Subcutaneous abdominal adipose tissue (tissue), 5 donors: ENCODE measurements around the gene FOLH1.
"Not testable (repeated sequence)": the region's sequence is repeated elsewhere in the genome, so short reads cannot be mapped to it uniquely, and the experiment has no call there.

ENCODE experiments used
- H3K27ac ChIP-seq: one replicate; pipeline ENCODE4 v1.7.0; 2013; ENCODE audit warnings: low read depth, mild to moderate bottlenecking, inconsistent platforms, low read length, moderate library complexity
- H3K27me3 ChIP-seq, 5 donors: one replicate each; pipeline ENCODE4 v1.7.0; 2013; ENCODE audit warnings: low read length in 5 of 5, inconsistent platforms in 1 of 5; ENCODE audit not compliant: control insufficient read depth in 5 of 5, insufficient read depth in 4 of 5
- H3K36me3 ChIP-seq, 5 donors: one replicate each; pipeline ENCODE4 v1.7.0; 2013; ENCODE audit warnings: low read length in 5 of 5; ENCODE audit not compliant: control insufficient read depth in 5 of 5, insufficient read depth in 5 of 5
- H3K4me1 ChIP-seq, 5 donors: one replicate each; pipeline ENCODE4 v1.7.0; 2013; ENCODE audit warnings: low read length in 5 of 5, mild to moderate bottlenecking in 3 of 5, moderate library complexity in 1 of 5; ENCODE audit not compliant: control insufficient read depth in 5 of 5, insufficient read depth in 5 of 5
- H3K4me3 ChIP-seq, 5 donors: one replicate each; pipeline ENCODE4 v1.7.0; 2013; ENCODE audit warnings: low read length in 5 of 5, low read depth in 1 of 5
- H3K9ac ChIP-seq, 5 donors: one replicate each; pipeline ENCODE4 v1.7.0; 2013; ENCODE audit warnings: low read length in 5 of 5, mild to moderate bottlenecking in 4 of 5, moderate library complexity in 3 of 5
- H3K9me3 ChIP-seq, 5 donors: one replicate each; pipeline ENCODE4 v1.7.0; 2013; ENCODE audit warnings: low read length in 5 of 5; ENCODE audit not compliant: control insufficient read depth in 5 of 5
- donor health status: healthy.
- donor health status: healthy.
- donor health status: healthy.
- donor health status: healthy.
- donor health status: healthy.

FOLH1 gene

GRCh38 chr11:49208006-49208721, at the start of gene FOLH1:
Gene FOLH1, minus strand, starts transcription at chr11:49208602. Its CDS starts 193 bp downstream, at chr11:49208409.
- Histone ChIP-seq H3K36me3 (no peaks in the 10 kb centered on the region), H3K4me3 (peak within 1 kb of the TSS; percentile 63 to 79 (median 67)), H3K27me3 (no peaks in the 10 kb centered on the region), H3K27ac (no peak within 1 kb of the TSS), H3K4me1 (peaks cover 0 to 11% (median 9%) of the 10 kb centered on the region in 5 donors), H3K9ac (peak within 1 kb of the TSS in 4 of 5 donors; percentile 40 to 59 (median 48)), H3K9me3 (no peaks in the 10 kb centered on the region)

- H3K27ac ChIP-seq, H3K27me3 ChIP-seq, H3K4me1 ChIP-seq, H3K9me3 ChIP-seq, H3K9ac ChIP-seq, H3K36me3 ChIP-seq, H3K4me3 ChIP-seq: not testable (repeated sequence)
Observed at GRCh38 chr11:49255148-49255547, 46.7 kb upstream of the FOLH1 start.

GRCh38 chr11:49251212-49251611, 42.8 kb upstream of the FOLH1 start:
- H3K4me1 ChIP-seq, H3K36me3 ChIP-seq, H3K27ac ChIP-seq, H3K27me3 ChIP-seq, H3K4me3 ChIP-seq, H3K9ac ChIP-seq, H3K9me3 ChIP-seq: not testable (repeated sequence)

- not testable (repeated sequence) for H3K27me3 ChIP-seq, H3K4me3 ChIP-seq, H3K27ac ChIP-seq, H3K9me3 ChIP-seq, H3K36me3 ChIP-seq, H3K4me1 ChIP-seq, H3K9ac ChIP-seq
Observed at GRCh38 chr11:49250398-49251115, 42.2 kb upstream of the FOLH1 start.

GRCh38 chr11:49249363-49249762, 41.0 kb upstream of the FOLH1 start:
- not testable (repeated sequence) for H3K9me3 ChIP-seq, H3K4me1 ChIP-seq, H3K27ac ChIP-seq, H3K4me3 ChIP-seq, H3K36me3 ChIP-seq, H3K27me3 ChIP-seq, H3K9ac ChIP-seq

- H3K9ac ChIP-seq, H3K4me3 ChIP-seq, H3K9me3 ChIP-seq, H3K27ac ChIP-seq, H3K4me1 ChIP-seq, H3K36me3 ChIP-seq, H3K27me3 ChIP-seq: not testable (repeated sequence)
Observed at GRCh38 chr11:49233685-49234084, 25.3 kb upstream of the FOLH1 start.

GRCh38 chr11:49233019-49233418, 24.6 kb upstream of the FOLH1 start:
- not testable (repeated sequence) for H3K9me3 ChIP-seq, H3K4me3 ChIP-seq, H3K4me1 ChIP-seq, H3K9ac ChIP-seq, H3K36me3 ChIP-seq, H3K27ac ChIP-seq, H3K27me3 ChIP-seq

- H3K27ac ChIP-seq, H3K9ac ChIP-seq, H3K9me3 ChIP-seq, H3K4me3 ChIP-seq, H3K36me3 ChIP-seq, H3K4me1 ChIP-seq, H3K27me3 ChIP-seq: not testable (repeated sequence)
Observed at GRCh38 chr11:49231725-49232124, 23.3 kb upstream of the FOLH1 start.

GRCh38 chr11:49230534-49230933, 22.1 kb upstream of the FOLH1 start:
- H3K4me3 ChIP-seq, H3K27ac ChIP-seq, H3K9me3 ChIP-seq: not testable (repeated sequence)

GRCh38 chr11:49230001-49230400, 21.6 kb upstream of the FOLH1 start:
- H3K9ac ChIP-seq, H3K4me1 ChIP-seq: not testable (repeated sequence)

More at GRCh38 chr11:49230534-49230933, 22.1 kb upstream of the FOLH1 start:
- not testable (repeated sequence) for H3K27me3 ChIP-seq, H3K36me3 ChIP-seq, H3K4me1 ChIP-seq, H3K9ac ChIP-seq

More at GRCh38 chr11:49230001-49230400, 21.6 kb upstream of the FOLH1 start:
- H3K36me3 ChIP-seq, H3K9me3 ChIP-seq, H3K27me3 ChIP-seq, H3K27ac ChIP-seq, H3K4me3 ChIP-seq: not testable (repeated sequence)
